Measurements from ENCODE around the gene ARFGEF3. TPM values are rescaled to one million over a fixed set of nuclear protein-coding genes. Genes with fewer than 3 reads are reported as not detected.

ARFGEF3 gene
- total RNA-seq, 1 experiment from 2014 or later = 20.1 TPM

GRCh38 chr6:138330763-138331162, 169.0 kb downstream of the ARFGEF3 start:
- no peak for DNase-seq (ENCODE audit: low spot score)
- peaks cover 10% of the 10 kb centered on the region for H3K9me3 Mint-ChIP-seq
- peaks cover 53% of the 10 kb centered on the region for H3K4me1 Mint-ChIP-seq
- H3K27me3 Mint-ChIP-seq (ENCODE audit: low read depth) = peaks cover 31% of the 10 kb centered on the region
- CTCF ChIA-PET = interaction anchor here (0.6 kb wide), 1 partner anchor 1029 kb away, joined by 3 read pairs; no protein-coding TSS in a partner anchor
- POLR2A ChIA-PET = no interaction called here
- no peak overlapping the region for H3K27ac Mint-ChIP-seq
- H3K4me3 Mint-ChIP-seq = no peak overlapping the region
- no peak for ATAC-seq
- peaks cover 29% of the 10 kb centered on the region for H3K36me3 Mint-ChIP-seq
- TF ChIP-seq NR2C2 (CRISPR knock-in tag; IDR thresholded peaks at IDR 0.05) = no peak
- no peak for TF ChIP-seq USF2 (CRISPR knock-in tag; IDR thresholded peaks at IDR 0.05)
- no peak for TF ChIP-seq GABPB1 (CRISPR knock-in tag; IDR thresholded peaks at IDR 0.05)

GRCh38 chr6:138331444-138331843, 169.7 kb downstream of the ARFGEF3 start:
- peak overlapping the region; percentile 70 for H3K27ac Mint-ChIP-seq
- peaks cover 7% of the 10 kb centered on the region for H3K9me3 Mint-ChIP-seq
- no peak for TF ChIP-seq TEAD4 (CRISPR knock-in tag; IDR thresholded peaks at IDR 0.05)
- 0 out of 2 replicates have a peak, but pooled peaks have one; percentile 31 for TF ChIP-seq TEAD1 (CRISPR knock-in tag; IDR thresholded peaks at IDR 0.05)
- no peak for TF ChIP-seq ZNF317 (CRISPR knock-in tag; IDR thresholded peaks at IDR 0.05; ENCODE audit: borderline replicate concordance, low read depth)
- no peak for TF ChIP-seq AR (CRISPR knock-in tag; IDR thresholded peaks at IDR 0.05)
- TF ChIP-seq JUN (CRISPR knock-in tag; IDR thresholded peaks at IDR 0.05) = no peak
- no peak for DNase-seq (ENCODE audit: low spot score)
- peaks cover 55% of the 10 kb centered on the region for H3K4me1 Mint-ChIP-seq
- CTCF ChIA-PET = no interaction called here
- POLR2A ChIA-PET = interaction anchor here (0.6 kb wide), 1 partner anchor 18 kb away, joined by 4 read pairs; no protein-coding TSS in a partner anchor
- H3K4me3 Mint-ChIP-seq = peak overlapping the region; percentile 55
- peaks cover 31% of the 10 kb centered on the region for H3K27me3 Mint-ChIP-seq (ENCODE audit: low read depth)
- peaks cover 31% of the 10 kb centered on the region for H3K36me3 Mint-ChIP-seq
- peak; percentile 78 for ATAC-seq

DNA sequence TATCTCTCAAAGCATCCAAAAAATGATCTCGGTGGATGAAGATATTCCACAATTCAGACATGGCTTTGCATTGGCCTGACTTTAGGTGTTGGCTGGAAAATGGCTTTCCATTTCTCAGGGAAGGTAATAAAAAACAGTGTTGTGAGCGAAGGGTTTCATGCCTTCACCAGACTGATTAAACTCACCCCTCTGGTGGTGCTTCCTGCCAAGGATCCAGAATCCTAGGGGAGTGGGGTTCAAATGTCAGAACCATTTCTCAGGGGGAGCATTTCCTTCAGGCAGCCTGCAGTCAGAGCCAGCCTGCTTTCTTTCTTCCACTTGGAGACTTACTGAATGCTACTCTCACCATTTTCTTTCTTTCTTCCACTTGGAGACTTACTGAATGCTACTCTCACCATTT, 170.2 kb downstream of the ARFGEF3 start:
- Mint-ChIP-seq H3K4me1 (peaks cover 55% of the 10 kb centered on the region), H3K4me3 (peak overlapping the region; percentile 55), H3K36me3 (peaks cover 30% of the 10 kb centered on the region), H3K27me3 (ENCODE audit: low read depth) (peaks cover 31% of the 10 kb centered on the region), H3K27ac (peak overlapping the region; percentile 70), H3K9me3 (peaks cover 1% of the 10 kb centered on the region)
- DNase-seq (ENCODE audit: low spot score) (no peak), ATAC-seq (peak; percentile 64)
- TF ChIP-seq FOXJ3 (CRISPR knock-in tag; IDR thresholded peaks at IDR 0.05; ENCODE audit: borderline replicate concordance) (no peak), ZNF121 (CRISPR knock-in tag; IDR thresholded peaks at IDR 0.05) (no peak), PRDM15 (CRISPR knock-in tag; IDR thresholded peaks at IDR 0.05) (no peak), USF2 (CRISPR knock-in tag; IDR thresholded peaks at IDR 0.05) (no peak), TP53 (CRISPR knock-in tag; IDR thresholded peaks at IDR 0.05) (no peak), ZNF232 (CRISPR knock-in tag; IDR thresholded peaks at IDR 0.05) (no peak), ARID4B (CRISPR knock-in tag; IDR thresholded peaks at IDR 0.05; ENCODE audit: borderline replicate concordance) (no peak)
- TF ChIP-seq, protein P1, sequence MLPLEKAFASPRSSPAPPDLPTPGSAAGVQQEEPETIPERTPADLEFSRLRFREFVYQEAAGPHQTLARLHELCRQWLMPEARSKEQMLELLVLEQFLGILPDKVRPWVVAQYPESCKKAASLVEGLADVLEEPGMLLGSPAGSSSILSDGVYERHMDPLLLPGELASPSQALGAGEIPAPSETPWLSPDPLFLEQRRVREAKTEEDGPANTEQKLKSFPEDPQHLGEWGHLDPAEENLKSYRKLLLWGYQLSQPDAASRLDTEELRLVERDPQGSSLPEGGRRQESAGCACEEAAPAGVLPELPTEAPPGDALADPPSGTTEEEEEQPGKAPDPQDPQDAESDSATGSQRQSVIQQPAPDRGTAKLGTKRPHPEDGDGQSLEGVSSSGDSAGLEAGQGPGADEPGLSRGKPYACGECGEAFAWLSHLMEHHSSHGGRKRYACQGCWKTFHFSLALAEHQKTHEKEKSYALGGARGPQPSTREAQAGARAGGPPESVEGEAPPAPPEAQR (CRISPR knock-in tag; IDR thresholded peaks at IDR 0.05) = no peak
- ChIA-PET POLR2A (interaction anchor here (0.5 to 0.6 kb wide), 2 partner anchors 18 to 150 kb away, joined by 3 to 4 read pairs; no protein-coding TSS in a partner anchor), CTCF (no interaction called here)
